ENCODE data around the gene ACIN1.
A peak's percentile ranks its signal among the peaks of the same experiment; 100 is the strongest.

DNA sequence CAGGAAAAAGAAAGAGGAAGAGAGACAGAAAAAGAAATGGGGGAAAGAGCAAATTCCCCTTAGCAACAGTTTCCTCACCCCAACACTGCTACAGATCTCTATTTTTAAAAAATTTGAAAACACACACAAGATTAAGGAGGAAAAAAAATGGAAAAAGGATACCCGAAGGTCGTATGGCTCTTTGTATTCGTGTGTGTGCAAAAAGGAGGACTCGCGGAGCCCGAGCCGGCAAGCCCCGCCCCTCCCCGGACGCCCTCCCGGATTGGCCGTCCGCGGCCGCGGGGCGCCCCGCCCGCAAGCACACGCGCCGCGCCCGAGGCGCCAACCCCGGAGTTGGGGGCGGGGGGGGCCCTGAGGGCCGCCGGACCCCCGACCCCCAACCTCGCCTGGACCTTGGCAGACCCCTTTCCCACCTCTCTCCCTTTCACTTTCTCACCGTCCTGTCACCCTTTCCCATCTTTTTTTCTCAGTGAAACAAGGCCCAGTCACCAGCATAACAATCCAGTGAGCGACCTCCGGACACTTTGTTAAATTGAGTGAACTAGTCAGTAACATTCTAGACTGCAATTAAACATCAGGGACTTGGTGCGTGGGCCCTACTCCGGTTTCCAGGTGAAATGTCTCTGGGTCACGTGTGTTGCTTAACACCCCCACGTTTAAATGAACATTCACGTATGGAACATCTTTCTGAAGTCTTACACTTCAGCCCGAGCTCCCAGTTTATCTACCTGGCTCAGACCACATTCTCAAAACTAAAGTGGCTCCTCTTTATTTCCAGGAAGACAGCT is 84.8 kb downstream of the ACIN1 start, which contains the start of gene C14orf93:
- TF ChIP-seq, protein P1, sequence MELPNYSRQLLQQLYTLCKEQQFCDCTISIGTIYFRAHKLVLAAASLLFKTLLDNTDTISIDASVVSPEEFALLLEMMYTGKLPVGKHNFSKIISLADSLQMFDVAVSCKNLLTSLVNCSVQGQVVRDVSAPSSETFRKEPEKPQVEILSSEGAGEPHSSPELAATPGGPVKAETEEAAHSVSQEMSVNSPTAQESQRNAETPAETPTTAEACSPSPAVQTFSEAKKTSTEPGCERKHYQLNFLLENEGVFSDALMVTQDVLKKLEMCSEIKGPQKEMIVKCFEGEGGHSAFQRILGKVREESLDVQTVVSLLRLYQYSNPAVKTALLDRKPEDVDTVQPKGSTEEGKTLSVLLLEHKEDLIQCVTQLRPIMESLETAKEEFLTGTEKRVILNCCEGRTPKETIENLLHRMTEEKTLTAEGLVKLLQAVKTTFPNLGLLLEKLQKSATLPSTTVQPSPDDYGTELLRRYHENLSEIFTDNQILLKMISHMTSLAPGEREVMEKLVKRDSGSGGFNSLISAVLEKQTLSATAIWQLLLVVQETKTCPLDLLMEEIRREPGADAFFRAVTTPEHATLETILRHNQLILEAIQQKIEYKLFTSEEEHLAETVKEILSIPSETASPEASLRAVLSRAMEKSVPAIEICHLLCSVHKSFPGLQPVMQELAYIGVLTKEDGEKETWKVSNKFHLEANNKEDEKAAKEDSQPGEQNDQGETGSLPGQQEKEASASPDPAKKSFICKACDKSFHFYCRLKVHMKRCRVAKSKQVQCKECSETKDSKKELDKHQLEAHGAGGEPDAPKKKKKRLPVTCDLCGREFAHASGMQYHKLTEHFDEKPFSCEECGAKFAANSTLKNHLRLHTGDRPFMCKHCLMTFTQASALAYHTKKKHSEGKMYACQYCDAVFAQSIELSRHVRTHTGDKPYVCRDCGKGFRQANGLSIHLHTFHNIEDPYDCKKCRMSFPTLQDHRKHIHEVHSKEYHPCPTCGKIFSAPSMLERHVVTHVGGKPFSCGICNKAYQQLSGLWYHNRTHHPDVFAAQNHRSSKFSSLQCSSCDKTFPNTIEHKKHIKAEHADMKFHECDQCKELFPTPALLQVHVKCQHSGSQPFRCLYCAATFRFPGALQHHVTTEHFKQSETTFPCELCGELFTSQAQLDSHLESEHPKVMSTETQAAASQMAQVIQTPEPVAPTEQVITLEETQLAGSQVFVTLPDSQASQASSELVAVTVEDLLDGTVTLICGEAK (IDR thresholded peaks at IDR 0.05; ENCODE audit: borderline replicate concordance) = no peak
- TF ChIP-seq POLR2AphosphoS5 (IDR thresholded peaks at IDR 0.05; ENCODE audit: low read length) = peak; percentile 46
- peak; percentile 60; the same call in 1 of the 2 replicates for TF ChIP-seq NFYB (IDR thresholded peaks at IDR 0.05; ENCODE audit: insufficient read depth, low read depth, low read length)
- TF ChIP-seq MYB (IDR thresholded peaks at IDR 0.05; ENCODE audit: borderline replicate concordance, low read depth, low read length) = no peak
- TF ChIP-seq, protein P2, sequence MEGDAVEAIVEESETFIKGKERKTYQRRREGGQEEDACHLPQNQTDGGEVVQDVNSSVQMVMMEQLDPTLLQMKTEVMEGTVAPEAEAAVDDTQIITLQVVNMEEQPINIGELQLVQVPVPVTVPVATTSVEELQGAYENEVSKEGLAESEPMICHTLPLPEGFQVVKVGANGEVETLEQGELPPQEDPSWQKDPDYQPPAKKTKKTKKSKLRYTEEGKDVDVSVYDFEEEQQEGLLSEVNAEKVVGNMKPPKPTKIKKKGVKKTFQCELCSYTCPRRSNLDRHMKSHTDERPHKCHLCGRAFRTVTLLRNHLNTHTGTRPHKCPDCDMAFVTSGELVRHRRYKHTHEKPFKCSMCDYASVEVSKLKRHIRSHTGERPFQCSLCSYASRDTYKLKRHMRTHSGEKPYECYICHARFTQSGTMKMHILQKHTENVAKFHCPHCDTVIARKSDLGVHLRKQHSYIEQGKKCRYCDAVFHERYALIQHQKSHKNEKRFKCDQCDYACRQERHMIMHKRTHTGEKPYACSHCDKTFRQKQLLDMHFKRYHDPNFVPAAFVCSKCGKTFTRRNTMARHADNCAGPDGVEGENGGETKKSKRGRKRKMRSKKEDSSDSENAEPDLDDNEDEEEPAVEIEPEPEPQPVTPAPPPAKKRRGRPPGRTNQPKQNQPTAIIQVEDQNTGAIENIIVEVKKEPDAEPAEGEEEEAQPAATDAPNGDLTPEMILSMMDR (IDR thresholded peaks at IDR 0.05 in 2 of 3, conservative IDR thresholded peaks at IDR 0.05 in 1 of 3; ENCODE audit: control insufficient read depth in 2 of 3, extremely low read depth in 1 of 3, insufficient read depth in 1 of 3, low read depth in 3 of 3, low read length in 3 of 3) = no peak
- no peak for TF ChIP-seq EP300 (IDR thresholded peaks at IDR 0.05; ENCODE audit: borderline replicate concordance in 1 of 2, control insufficient read depth in 1 of 2, low read depth in 2 of 2, low read length in 2 of 2)
- TF ChIP-seq NRF1 (conservative IDR thresholded peaks at IDR 0.05; ENCODE audit: low read depth, low read length) = no peak
- TF ChIP-seq MEF2A (IDR thresholded peaks at IDR 0.05; ENCODE audit: insufficient read depth, low read depth, low read length) = no peak
- TF ChIP-seq EGR1 (IDR thresholded peaks at IDR 0.05; ENCODE audit: borderline replicate concordance in 1 of 2, low read depth in 2 of 2, low read length in 2 of 2) = no peak
- no peak for TF ChIP-seq ZBED1 (IDR thresholded peaks at IDR 0.05; ENCODE audit: borderline replicate concordance)
- TF ChIP-seq, protein P3, sequence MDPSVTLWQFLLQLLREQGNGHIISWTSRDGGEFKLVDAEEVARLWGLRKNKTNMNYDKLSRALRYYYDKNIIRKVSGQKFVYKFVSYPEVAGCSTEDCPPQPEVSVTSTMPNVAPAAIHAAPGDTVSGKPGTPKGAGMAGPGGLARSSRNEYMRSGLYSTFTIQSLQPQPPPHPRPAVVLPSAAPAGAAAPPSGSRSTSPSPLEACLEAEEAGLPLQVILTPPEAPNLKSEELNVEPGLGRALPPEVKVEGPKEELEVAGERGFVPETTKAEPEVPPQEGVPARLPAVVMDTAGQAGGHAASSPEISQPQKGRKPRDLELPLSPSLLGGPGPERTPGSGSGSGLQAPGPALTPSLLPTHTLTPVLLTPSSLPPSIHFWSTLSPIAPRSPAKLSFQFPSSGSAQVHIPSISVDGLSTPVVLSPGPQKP (IDR thresholded peaks at IDR 0.05; ENCODE audit: low read depth, low read length) = no peak
- TF ChIP-seq POLR2A (IDR thresholded peaks at IDR 0.05; ENCODE audit: low read depth, low read length) = peak; percentile 45
- TF ChIP-seq, protein P4, sequence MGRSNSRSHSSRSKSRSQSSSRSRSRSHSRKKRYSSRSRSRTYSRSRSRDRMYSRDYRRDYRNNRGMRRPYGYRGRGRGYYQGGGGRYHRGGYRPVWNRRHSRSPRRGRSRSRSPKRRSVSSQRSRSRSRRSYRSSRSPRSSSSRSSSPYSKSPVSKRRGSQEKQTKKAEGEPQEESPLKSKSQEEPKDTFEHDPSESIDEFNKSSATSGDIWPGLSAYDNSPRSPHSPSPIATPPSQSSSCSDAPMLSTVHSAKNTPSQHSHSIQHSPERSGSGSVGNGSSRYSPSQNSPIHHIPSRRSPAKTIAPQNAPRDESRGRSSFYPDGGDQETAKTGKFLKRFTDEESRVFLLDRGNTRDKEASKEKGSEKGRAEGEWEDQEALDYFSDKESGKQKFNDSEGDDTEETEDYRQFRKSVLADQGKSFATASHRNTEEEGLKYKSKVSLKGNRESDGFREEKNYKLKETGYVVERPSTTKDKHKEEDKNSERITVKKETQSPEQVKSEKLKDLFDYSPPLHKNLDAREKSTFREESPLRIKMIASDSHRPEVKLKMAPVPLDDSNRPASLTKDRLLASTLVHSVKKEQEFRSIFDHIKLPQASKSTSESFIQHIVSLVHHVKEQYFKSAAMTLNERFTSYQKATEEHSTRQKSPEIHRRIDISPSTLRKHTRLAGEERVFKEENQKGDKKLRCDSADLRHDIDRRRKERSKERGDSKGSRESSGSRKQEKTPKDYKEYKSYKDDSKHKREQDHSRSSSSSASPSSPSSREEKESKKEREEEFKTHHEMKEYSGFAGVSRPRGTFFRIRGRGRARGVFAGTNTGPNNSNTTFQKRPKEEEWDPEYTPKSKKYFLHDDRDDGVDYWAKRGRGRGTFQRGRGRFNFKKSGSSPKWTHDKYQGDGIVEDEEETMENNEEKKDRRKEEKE (IDR thresholded peaks at IDR 0.05) = no peak
- no peak for TF ChIP-seq ZNF622 (IDR thresholded peaks at IDR 0.05)

Measured in GM12878 (cell line).